HEK293 (cell line): ENCODE measurements around the gene ABHD3.
A peak's percentile ranks its signal among the peaks of the same experiment; 100 is the strongest.

Experiments
- ZBTB11 ChIP-seq: fragments of 450-650 bp; formaldehyde crosslinking; conservative IDR thresholded peaks from 2 replicates; pipeline ENCODE4 v1.5.1; 2016; ENCODE audit warnings: low read depth, missing biosample characterization, missing genetic modification characterization
- ZBTB49 ChIP-seq: fragments of 450-650 bp; formaldehyde crosslinking; IDR thresholded peaks from 2 replicates; pipeline ENCODE4 v1.5.1; 2016; ENCODE audit warnings: missing biosample characterization, missing genetic modification characterization, low read depth
- ZBTB6 ChIP-seq: fragments of 450-650 bp; formaldehyde crosslinking; IDR thresholded peaks from 2 replicates; pipeline ENCODE4 v1.5.1; 2017; ENCODE audit warnings: missing biosample characterization, missing genetic modification characterization
- ZNF114 ChIP-seq: fragments of 450-650 bp; formaldehyde crosslinking; IDR thresholded peaks from 2 replicates; pipeline ENCODE4 v1.5.0; 2017; ENCODE audit warnings: missing biosample characterization, missing genetic modification characterization
- ZNF2 ChIP-seq: fragments of 450-650 bp; formaldehyde crosslinking; IDR thresholded peaks from 2 replicates; pipeline ENCODE4 v1.5.1; 2016; ENCODE audit warnings: missing biosample characterization, missing genetic modification characterization
- ZNF292 ChIP-seq: fragments of 450-650 bp; formaldehyde crosslinking; IDR thresholded peaks from 2 replicates; pipeline ENCODE4 v1.5.1; 2016; ENCODE audit warnings: low read depth, missing biosample characterization, missing genetic modification characterization, borderline replicate concordance
- ZNF324 ChIP-seq: fragments of 450-650 bp; formaldehyde crosslinking; IDR thresholded peaks from 2 replicates; pipeline ENCODE4 v1.5.1; 2016; ENCODE audit warnings: missing biosample characterization, missing genetic modification characterization
- ZNF398 ChIP-seq: fragments of 450-650 bp; formaldehyde crosslinking; IDR thresholded peaks from 2 replicates; pipeline ENCODE4 v1.5.1; 2017; ENCODE audit warnings: missing biosample characterization, missing genetic modification characterization
- ZNF473 ChIP-seq: fragments of 450-650 bp; formaldehyde crosslinking; IDR thresholded peaks from 2 replicates; pipeline ENCODE4 v1.5.1; 2017; ENCODE audit warnings: missing biosample characterization, missing genetic modification characterization
- ZNF514 ChIP-seq: fragments of 450-650 bp; formaldehyde crosslinking; IDR thresholded peaks from 2 replicates; pipeline ENCODE4 v1.5.1; 2016; ENCODE audit warnings: missing biosample characterization, missing genetic modification characterization
- ZNF518A ChIP-seq: fragments of 450-650 bp; formaldehyde crosslinking; conservative IDR thresholded peaks from 2 replicates; pipeline ENCODE4 v1.5.1; 2016; ENCODE audit warnings: low read depth, missing biosample characterization, missing genetic modification characterization
- ZNF560 ChIP-seq: fragments of 450-650 bp; formaldehyde crosslinking; IDR thresholded peaks from 2 replicates; pipeline ENCODE4 v1.5.1; 2017; ENCODE audit warnings: missing biosample characterization, missing genetic modification characterization, borderline replicate concordance
- ZNF571 ChIP-seq: fragments of 450-650 bp; formaldehyde crosslinking; IDR thresholded peaks from 2 replicates; pipeline ENCODE4 v1.5.0; 2017; ENCODE audit warnings: missing biosample characterization, missing genetic modification characterization
- ZNF626 ChIP-seq: fragments of 450-650 bp; sonication (Bioruptor Pico); formaldehyde crosslinking; IDR thresholded peaks from 2 replicates; pipeline ENCODE4 v1.5.1; 2018; ENCODE audit warnings: missing biosample characterization, missing genetic modification characterization, inconsistent platforms
- ZNF639 ChIP-seq: fragments of 450-650 bp; formaldehyde crosslinking; IDR thresholded peaks from 2 replicates; pipeline ENCODE4 v1.5.1; 2016; ENCODE audit warnings: missing biosample characterization, missing genetic modification characterization
- ZNF670 ChIP-seq: fragments of 450-650 bp; formaldehyde crosslinking; IDR thresholded peaks from 2 replicates; pipeline ENCODE4 v1.5.1; 2016; ENCODE audit warnings: missing biosample characterization, missing genetic modification characterization, low read depth
- ZNF792 ChIP-seq: fragments of 450-650 bp; formaldehyde crosslinking; IDR thresholded peaks from 2 replicates; pipeline ENCODE4 v1.5.1; 2016; ENCODE audit warnings: missing biosample characterization, missing genetic modification characterization
- ZSCAN16 ChIP-seq: fragments of 450-650 bp; formaldehyde crosslinking; IDR thresholded peaks from 2 replicates; pipeline ENCODE4 v1.5.1; 2016; ENCODE audit warnings: missing biosample characterization, missing genetic modification characterization
- ZSCAN30 ChIP-seq: fragments of 450-650 bp; IDR thresholded peaks from 2 replicates; pipeline ENCODE4 v1.5.1; 2018; ENCODE audit warnings: missing biosample characterization, mild to moderate bottlenecking, missing genetic modification characterization, moderate library complexity
- ZXDB ChIP-seq: fragments of 450-650 bp; formaldehyde crosslinking; IDR thresholded peaks from 2 replicates; pipeline ENCODE4 v1.5.1; 2016; ENCODE audit warnings: missing biosample characterization, missing genetic modification characterization

The ABHD3 gene

GRCh38 chr18:21740538-21741311 is 36.2 kb upstream of the ABHD3 start, which contains the start of gene MIB1 (continued):
- TF ChIP-seq ZNF518A (tag by site-specific recombination) (no peak), ZNF514 (tag by site-specific recombination) (no peak), ZNF473 (tag by site-specific recombination) (no peak), ZNF292 (no peak), ZNF2 (tag by site-specific recombination) (no peak), ZNF626 (no peak), ZBTB6 (tag by site-specific recombination) (no peak), ZNF560 (tag by site-specific recombination) (no peak), ZNF398 (tag by site-specific recombination) (peak; percentile 87), ZSCAN30 (tag by site-specific recombination) (peak; percentile 34; the same call in 1 of the 2 replicates), ZNF324 (tag by site-specific recombination) (no peak), ZXDB (tag by site-specific recombination) (peak; percentile 81), ZSCAN16 (tag by site-specific recombination) (no peak), ZNF114 (no peak), ZBTB11 (tag by site-specific recombination) (no peak; the same call in 1 of the 2 replicates), ZNF670 (tag by site-specific recombination) (no peak), ZBTB49 (tag by site-specific recombination) (no peak), ZNF792 (tag by site-specific recombination) (no peak), ZNF639 (tag by site-specific recombination) (no peak), ZNF571 (tag by site-specific recombination) (no peak)
